Nephron progenitor cell (in vitro differentiated cells): Measurements from ENCODE around the gene RANBP1.

Source experiments
- DNase-seq: peaks from one replicate; pipeline ENCODE4 v3.0.0; 2021
- H3K27ac Mint-ChIP-seq: 2 replicates; pipeline ENCODE4 v1.8.0; 2021; ENCODE audit warnings: mild to moderate bottlenecking, moderate library complexity, mixed read lengths
- H3K27me3 Mint-ChIP-seq: 2 replicates; pipeline ENCODE4 v1.8.0; 2021; ENCODE audit warnings: mild to moderate bottlenecking, low read depth, mixed read lengths; ENCODE audit not compliant: poor library complexity
- H3K36me3 Mint-ChIP-seq: 2 replicates; pipeline ENCODE4 v1.8.0; 2021; ENCODE audit warnings: low read depth, mixed read lengths
- H3K4me1 Mint-ChIP-seq: 2 replicates; pipeline ENCODE4 v1.8.0; 2021; ENCODE audit warnings: mixed read lengths
- H3K4me3 Mint-ChIP-seq: 2 replicates; pipeline ENCODE4 v1.8.0; 2021; ENCODE audit warnings: mild to moderate bottlenecking, moderate library complexity, mixed read lengths
- H3K9me3 Mint-ChIP-seq: 2 replicates; pipeline ENCODE4 v1.8.0; 2021; ENCODE audit warnings: mild to moderate bottlenecking, moderate library complexity, mixed read lengths
- TF ChIP-seq, protein P1 (sequence below): fragments of 200-600 bp; sonication (generic); IDR thresholded peaks from 2 replicates; pipeline ENCODE4 v1.5.0; 2021; ENCODE audit warnings: antibody characterized with exemption

Gene RANBP1

DNA sequence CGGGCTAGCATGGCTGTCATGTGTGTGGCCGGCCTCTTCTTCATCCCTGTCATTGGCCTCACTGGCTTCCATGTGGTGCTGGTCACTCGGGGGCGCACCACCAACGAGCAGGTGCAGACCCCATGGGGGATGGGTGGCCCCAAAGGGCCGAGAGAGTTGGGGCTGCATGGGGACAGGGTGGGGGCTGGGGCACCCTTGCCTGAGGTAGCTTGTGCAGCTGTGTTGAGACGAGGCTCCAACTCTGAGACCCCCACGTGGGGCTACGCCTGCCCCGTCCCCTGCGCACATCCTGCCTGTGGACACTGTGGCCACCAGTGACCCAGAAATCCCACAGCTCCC is 24.2 kb downstream of the RANBP1 start:
- TF ChIP-seq, protein P1, sequence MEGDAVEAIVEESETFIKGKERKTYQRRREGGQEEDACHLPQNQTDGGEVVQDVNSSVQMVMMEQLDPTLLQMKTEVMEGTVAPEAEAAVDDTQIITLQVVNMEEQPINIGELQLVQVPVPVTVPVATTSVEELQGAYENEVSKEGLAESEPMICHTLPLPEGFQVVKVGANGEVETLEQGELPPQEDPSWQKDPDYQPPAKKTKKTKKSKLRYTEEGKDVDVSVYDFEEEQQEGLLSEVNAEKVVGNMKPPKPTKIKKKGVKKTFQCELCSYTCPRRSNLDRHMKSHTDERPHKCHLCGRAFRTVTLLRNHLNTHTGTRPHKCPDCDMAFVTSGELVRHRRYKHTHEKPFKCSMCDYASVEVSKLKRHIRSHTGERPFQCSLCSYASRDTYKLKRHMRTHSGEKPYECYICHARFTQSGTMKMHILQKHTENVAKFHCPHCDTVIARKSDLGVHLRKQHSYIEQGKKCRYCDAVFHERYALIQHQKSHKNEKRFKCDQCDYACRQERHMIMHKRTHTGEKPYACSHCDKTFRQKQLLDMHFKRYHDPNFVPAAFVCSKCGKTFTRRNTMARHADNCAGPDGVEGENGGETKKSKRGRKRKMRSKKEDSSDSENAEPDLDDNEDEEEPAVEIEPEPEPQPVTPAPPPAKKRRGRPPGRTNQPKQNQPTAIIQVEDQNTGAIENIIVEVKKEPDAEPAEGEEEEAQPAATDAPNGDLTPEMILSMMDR, result no peak
- Mint-ChIP-seq H3K4me3 (no peak overlapping the region), H3K36me3 (no peaks in the 10 kb centered on the region), H3K27ac (no peak overlapping the region), H3K4me1 (no peaks in the 10 kb centered on the region), H3K9me3 (no peaks in the 10 kb centered on the region), H3K27me3 (no peaks in the 10 kb centered on the region)
- DNase-seq, result no peak

DNA sequence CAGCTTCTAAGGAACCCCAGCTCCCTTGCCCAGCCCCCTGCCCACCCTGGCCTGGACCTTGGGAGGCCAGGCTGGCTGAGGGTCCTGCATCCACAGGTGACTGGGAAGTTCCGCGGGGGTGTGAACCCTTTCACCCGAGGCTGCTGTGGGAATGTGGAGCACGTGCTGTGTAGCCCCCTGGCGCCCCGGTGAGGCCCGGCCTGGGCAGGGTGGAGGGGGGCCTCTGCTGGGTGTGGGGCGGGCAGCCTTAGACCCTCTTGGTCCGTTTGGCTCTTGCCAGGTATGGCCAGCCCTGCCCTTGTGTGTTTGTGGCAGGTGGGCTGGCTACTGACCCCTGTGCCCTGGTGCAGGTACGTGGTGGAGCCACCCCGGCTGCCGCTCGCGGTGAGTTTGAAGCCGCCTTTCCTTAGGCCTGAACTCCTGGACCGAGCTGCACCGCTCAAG is 24.6 kb downstream of the RANBP1 start:
- TF ChIP-seq, protein P1, result no peak
- H3K36me3 Mint-ChIP-seq, result no peaks in the 10 kb centered on the region
- no peak overlapping the region for H3K27ac Mint-ChIP-seq
- no peaks in the 10 kb centered on the region for H3K27me3 Mint-ChIP-seq
- no peaks in the 10 kb centered on the region for H3K9me3 Mint-ChIP-seq
- no peak for DNase-seq
- no peaks in the 10 kb centered on the region for H3K4me1 Mint-ChIP-seq
- H3K4me3 Mint-ChIP-seq, result no peak overlapping the region

DNA sequence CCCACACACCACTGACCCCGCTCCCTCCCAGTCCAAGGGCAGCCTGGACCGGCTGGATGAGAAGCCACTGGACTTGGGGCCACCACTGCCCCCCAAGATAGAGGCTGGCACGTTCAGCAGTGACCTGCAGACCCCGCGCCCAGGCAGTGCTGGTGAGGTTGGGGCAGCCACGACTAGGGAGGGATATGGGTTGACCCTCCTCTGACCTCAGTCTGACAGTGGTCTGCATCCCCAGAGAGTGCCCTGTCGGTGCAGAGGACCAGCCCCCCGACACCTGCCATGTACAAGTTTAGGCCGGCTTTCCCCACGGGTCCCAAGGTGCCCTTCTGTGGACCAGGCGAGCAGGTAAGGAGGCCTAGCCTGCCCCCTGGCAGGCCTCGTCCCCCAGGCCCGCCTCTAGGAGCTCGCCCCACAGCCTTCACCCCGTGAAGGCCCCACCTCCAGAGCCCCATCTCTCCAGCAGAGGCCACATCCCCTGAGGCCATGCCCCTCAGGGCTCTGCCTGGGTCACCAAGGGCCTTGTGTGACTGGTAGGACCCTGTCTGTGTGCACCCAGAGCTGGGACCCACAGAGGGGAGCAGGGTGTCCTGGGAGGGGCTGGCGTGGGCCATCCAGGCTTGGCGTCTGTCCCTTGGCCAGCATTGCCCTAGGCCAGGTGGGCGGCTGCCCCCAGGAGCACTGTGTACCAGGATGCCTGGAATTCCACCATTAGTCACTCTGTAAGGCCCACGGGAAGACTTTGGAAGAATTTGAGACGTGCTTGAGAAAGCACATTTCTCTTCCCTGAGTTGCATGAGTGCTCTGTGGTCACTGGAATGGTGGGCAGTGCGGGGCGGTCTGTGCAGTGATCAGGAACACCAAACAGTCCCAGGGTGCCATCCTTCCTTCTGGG is 25.5 kb downstream of the RANBP1 start:
- no peaks in the 10 kb centered on the region for H3K9me3 Mint-ChIP-seq
- H3K4me3 Mint-ChIP-seq, result no peak overlapping the region
- H3K27me3 Mint-ChIP-seq, result no peaks in the 10 kb centered on the region
- TF ChIP-seq, protein P1, result no peak
- DNase-seq, result no peak
- no peaks in the 10 kb centered on the region for H3K36me3 Mint-ChIP-seq
- no peak overlapping the region for H3K27ac Mint-ChIP-seq
- H3K4me1 Mint-ChIP-seq, result peaks cover 2% of the 10 kb centered on the region

DNA sequence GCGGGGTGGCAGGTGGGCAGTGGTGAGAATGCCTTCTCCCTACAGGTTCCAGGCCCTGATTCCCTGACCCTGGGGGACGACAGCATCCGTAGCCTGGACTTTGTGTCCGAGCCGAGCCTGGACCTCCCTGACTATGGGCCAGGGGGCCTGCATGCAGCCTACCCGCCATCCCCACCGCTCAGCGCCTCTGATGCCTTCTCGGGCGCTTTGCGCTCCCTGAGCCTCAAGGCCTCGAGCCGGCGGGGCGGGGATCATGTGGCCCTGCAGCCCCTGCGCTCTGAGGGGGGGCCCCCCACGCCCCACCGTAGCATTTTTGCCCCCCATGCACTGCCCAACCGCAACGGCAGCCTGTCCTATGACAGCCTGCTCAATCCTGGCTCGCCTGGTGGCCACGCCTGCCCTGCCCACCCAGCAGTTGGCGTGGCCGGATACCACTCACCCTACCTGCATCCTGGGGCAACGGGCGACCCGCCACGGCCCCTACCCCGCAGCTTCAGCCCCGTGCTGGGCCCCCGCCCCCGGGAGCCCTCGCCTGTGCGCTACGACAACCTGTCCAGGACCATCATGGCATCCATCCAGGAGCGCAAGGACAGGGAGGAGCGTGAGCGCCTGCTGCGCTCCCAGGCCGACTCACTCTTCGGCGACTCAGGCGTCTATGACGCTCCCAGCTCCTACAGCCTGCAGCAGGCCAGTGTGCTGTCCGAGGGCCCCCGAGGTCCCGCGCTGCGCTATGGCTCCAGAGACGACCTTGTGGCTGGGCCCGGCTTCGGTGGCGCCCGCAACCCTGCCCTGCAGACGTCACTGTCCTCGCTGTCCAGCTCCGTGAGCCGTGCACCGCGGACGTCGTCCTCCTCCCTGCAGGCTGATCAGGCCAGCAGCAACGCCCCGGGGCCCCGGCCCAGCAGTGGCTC is 27.1 kb downstream of the RANBP1 start:
- H3K27me3 Mint-ChIP-seq, result no peaks in the 10 kb centered on the region
- no peaks in the 10 kb centered on the region for H3K9me3 Mint-ChIP-seq
- TF ChIP-seq, protein P1, result no peak
- no peak overlapping the region for H3K27ac Mint-ChIP-seq
- no peak for DNase-seq
- H3K4me3 Mint-ChIP-seq, result no peak overlapping the region
- H3K4me1 Mint-ChIP-seq, result peaks cover 5% of the 10 kb centered on the region
- no peaks in the 10 kb centered on the region for H3K36me3 Mint-ChIP-seq

DNA sequence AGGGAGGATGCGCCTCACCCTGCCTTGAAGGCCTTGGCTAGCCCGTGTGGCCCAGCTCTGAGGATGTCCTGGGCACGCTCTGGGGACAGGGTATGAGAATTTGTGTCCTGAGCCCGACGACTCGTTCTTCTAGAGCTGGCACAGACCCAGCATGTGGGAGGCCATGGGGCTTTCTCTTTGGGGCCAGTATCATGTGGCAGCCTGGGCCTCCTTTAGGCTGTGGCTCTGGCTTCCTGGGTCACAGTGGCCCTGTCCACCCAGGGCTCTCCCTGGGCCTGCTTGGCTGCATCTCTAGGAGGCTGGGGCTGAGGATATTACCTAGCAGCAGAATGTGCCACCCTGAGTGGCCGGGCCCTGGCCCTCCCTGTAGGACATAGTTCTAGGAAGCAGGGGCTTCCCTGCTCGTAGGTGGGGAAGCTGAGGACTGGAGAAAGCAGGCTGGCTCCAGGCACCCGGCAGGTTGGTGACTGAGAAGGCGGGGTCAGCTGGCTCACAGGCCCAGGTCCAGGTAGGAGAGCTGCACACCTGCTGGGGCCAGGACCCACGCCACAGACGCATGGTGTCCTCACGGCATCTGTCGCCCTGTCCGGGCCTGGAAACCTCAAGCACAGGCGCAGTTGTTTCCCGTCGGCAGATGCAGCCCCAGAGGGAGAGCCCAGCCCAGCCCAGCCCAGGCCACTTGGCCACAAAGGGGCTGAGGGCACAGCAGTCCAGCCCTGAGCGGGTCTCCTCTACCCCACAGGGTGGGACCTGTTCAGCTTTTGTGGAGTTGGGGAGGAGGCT is 28.2 kb downstream of the RANBP1 start:
- H3K27me3 Mint-ChIP-seq, result no peaks in the 10 kb centered on the region
- H3K27ac Mint-ChIP-seq, result no peak overlapping the region
- no peaks in the 10 kb centered on the region for H3K9me3 Mint-ChIP-seq
- no peak overlapping the region for H3K4me3 Mint-ChIP-seq
- peaks cover 5% of the 10 kb centered on the region for H3K4me1 Mint-ChIP-seq
- H3K36me3 Mint-ChIP-seq, result no peaks in the 10 kb centered on the region
- TF ChIP-seq, protein P1, result no peak
- DNase-seq, result no peak
